WTC11 (cell line): Measurements from ENCODE around the gene DPH1. TPM values are rescaled to one million over a fixed set of nuclear protein-coding genes. Genes with fewer than 3 reads are reported as not detected.

Experiments
- ATAC-seq: fragments of 200-7000 bp; cut with Tn5 transposase; 2 replicates; pipeline ENCODE4 v1.10.0; 2021; ENCODE audit warnings: mild to moderate bottlenecking, moderate library complexity
- CTCF ChIA-PET: fragments of 300-600 bp; sonication (Branson Sonifier 250); formaldehyde crosslinking; loops from one replicate; lab custom pipeline; 2021; ENCODE audit warnings: antibody characterized with exemption; lab: Charles Lee
- POLR2A ChIA-PET: fragments of 350-600 bp; sonication (Branson Sonifier 250); formaldehyde crosslinking; loops from one replicate; lab custom pipeline; 2021; ENCODE audit warnings: antibody characterized with exemption; lab: Charles Lee
- DNase-seq: peaks from one replicate; pipeline ENCODE4 v3.0.0; 2021; ENCODE audit warnings: low spot score
- H3K27ac Mint-ChIP-seq: 2 replicates; pipeline ENCODE4 v1.8.0; 2021; ENCODE audit warnings: mixed read lengths
- H3K27me3 Mint-ChIP-seq: 2 replicates; pipeline ENCODE4 v1.8.0; 2021; ENCODE audit warnings: low read depth, mild to moderate bottlenecking, moderate library complexity, mixed read lengths
- H3K36me3 Mint-ChIP-seq: 2 replicates; pipeline ENCODE4 v1.8.0; 2021; ENCODE audit warnings: mixed read lengths
- H3K4me1 Mint-ChIP-seq: 2 replicates; pipeline ENCODE4 v1.8.0; 2022; ENCODE audit warnings: mixed read lengths
- H3K4me3 Mint-ChIP-seq: 2 replicates; pipeline ENCODE4 v1.8.0; 2021; ENCODE audit warnings: mild to moderate bottlenecking, moderate library complexity, mixed read lengths
- H3K9me3 Mint-ChIP-seq: 2 replicates; pipeline ENCODE4 v1.8.0; 2021; ENCODE audit warnings: mixed read lengths
- CREM ChIP-seq: sonication (generic); formaldehyde crosslinking; IDR thresholded peaks from 2 replicates; pipeline ENCODE4 v1.8.1; 2022; ENCODE audit warnings: mild to moderate bottlenecking, missing genetic modification reagents, moderate library complexity
- GRHL2 ChIP-seq: fragments of 250-450 bp; sonication (Bioruptor Pico); IDR thresholded peaks from 2 replicates; pipeline ENCODE4 v1.8.0; 2022; ENCODE audit warnings: mild to moderate bottlenecking, moderate library complexity; ENCODE audit not compliant: insufficient replicate concordance, severe bottlenecking
- IRF1 ChIP-seq: sonication (generic); formaldehyde crosslinking; IDR thresholded peaks from 2 replicates; pipeline ENCODE4 v1.8.0; 2023; ENCODE audit warnings: missing genetic modification reagents
- MAX ChIP-seq: sonication (generic); formaldehyde crosslinking; IDR thresholded peaks from 2 replicates; pipeline ENCODE4 v1.8.0; 2022; ENCODE audit warnings: mild to moderate bottlenecking, missing genetic modification reagents
- SMAD4 ChIP-seq: sonication (generic); formaldehyde crosslinking; IDR thresholded peaks from 2 replicates; pipeline ENCODE4 v1.8.0; 2022; ENCODE audit warnings: mild to moderate bottlenecking, missing genetic modification reagents
- TEAD4 ChIP-seq: sonication (generic); formaldehyde crosslinking; IDR thresholded peaks from 2 replicates; pipeline ENCODE4 v1.8.0; 2022; ENCODE audit warnings: mild to moderate bottlenecking, missing genetic modification reagents
- ZNF416 ChIP-seq: fragments of 250-450 bp; sonication (Bioruptor Pico); IDR thresholded peaks from 2 replicates; pipeline ENCODE4 v1.9.0; 2021; ENCODE audit warnings: mild to moderate bottlenecking, inconsistent platforms
- ZNF512 ChIP-seq: sonication (generic); formaldehyde crosslinking; IDR thresholded peaks from 2 replicates; pipeline ENCODE4 v1.8.1; 2022; ENCODE audit warnings: missing genetic modification reagents, borderline replicate concordance
- microRNA-seq: library from miRNA; unstranded; fragments of <30 nt; microRNA quantifications from one replicate; pipeline ENCODE4 v1.2.0, GENCODE V29; 2022; ENCODE audit warnings: borderline number of aligned reads
- total RNA-seq: library from RNA; stranded (reverse); gene quantifications from 3 replicates; pipeline ENCODE4 v1.2.3, GENCODE V29; 2021

The DPH1 gene
- total RNA-seq, 1 experiment from 2014 or later: 43.2 TPM

GRCh38 chr17:2090804-2091534 is 61.0 kb downstream of the DPH1 start:
- POLR2A ChIA-PET: interaction anchor here (0.6 to 1.3 kb wide), 3 partner anchors 13 to 47 kb away, joined by 3 to 6 read pairs (median 6); no protein-coding TSS in a partner anchor
- H3K36me3 Mint-ChIP-seq: no peaks in the 10 kb centered on the region
- TF ChIP-seq TEAD4 (CRISPR knock-in tag) (0 out of 2 replicates have a peak, but pooled peaks have one; percentile 49), ZNF512 (CRISPR knock-in tag) (no peak)
- TF ChIP-seq, all 79 proteins: peak for 1
- CTCF ChIA-PET: interaction anchor here (1.0 to 2.8 kb wide), 18 partner anchors 9 to 161 kb away, joined by 3 to 26 read pairs (median 5); no protein-coding TSS in a partner anchor
- peak overlapping the region; percentile 96 for H3K27ac Mint-ChIP-seq
- H3K4me1 Mint-ChIP-seq: peaks cover 44% of the 10 kb centered on the region
- H3K27me3 Mint-ChIP-seq: no peaks in the 10 kb centered on the region
- peak; percentile 86 for ATAC-seq
- no peak overlapping the region for H3K4me3 Mint-ChIP-seq
- DNase-seq: peak; percentile 65
- no peaks in the 10 kb centered on the region for H3K9me3 Mint-ChIP-seq

- no peak for TF ChIP-seq ZNF416
- Mint-ChIP-seq H3K27ac (peak overlapping the region; percentile 66), H3K4me1 (peaks cover 45% of the 10 kb centered on the region), H3K4me3 (no peak overlapping the region), H3K9me3 (no peaks in the 10 kb centered on the region), H3K36me3 (no peaks in the 10 kb centered on the region), H3K27me3 (no peaks in the 10 kb centered on the region)
- ChIA-PET POLR2A (interaction anchor here (0.7 kb wide), 1 partner anchor 77 kb away, joined by 4 read pairs; no protein-coding TSS in a partner anchor), CTCF (interaction anchor here (0.7 to 3.2 kb wide), 11 partner anchors 9 to 443 kb away, joined by 3 to 10 read pairs (median 3); partner anchors contain the start of gene RILP)
- DNase-seq: peak; percentile 28
- ATAC-seq: peak; percentile 34
Observed at GRCh38 chr17:2092253-2092652, 62.3 kb downstream of the DPH1 start.

- no peaks in the 10 kb centered on the region for H3K9me3 Mint-ChIP-seq
- CTCF ChIA-PET: interaction anchor here (0.6 to 3.6 kb wide), 11 partner anchors 11 to 372 kb away, joined by 3 to 32 read pairs (median 6); partner anchors contain the start of gene HIC1
- DNase-seq (no peak), ATAC-seq (no peak)
- H3K36me3 Mint-ChIP-seq: no peaks in the 10 kb centered on the region
- no peaks in the 10 kb centered on the region for H3K27me3 Mint-ChIP-seq
- H3K4me1 Mint-ChIP-seq: peaks cover 45% of the 10 kb centered on the region
- H3K4me3 Mint-ChIP-seq: no peak overlapping the region
- POLR2A ChIA-PET: no interaction called here
- H3K27ac Mint-ChIP-seq: no peak overlapping the region
- no peak for TF ChIP-seq IRF1 (CRISPR knock-in tag)
- no peak for TF ChIP-seq GRHL2 (CRISPR knock-in tag)
- no peak for TF ChIP-seq SMAD4
- TF ChIP-seq CREM: no peak
- TF ChIP-seq MAX (CRISPR knock-in tag): no peak
Observed at GRCh38 chr17:2093349-2093748, 63.4 kb downstream of the DPH1 start.

Small RNA genes lying within 50 kb of the gene (microRNA-seq; reads per million reads assigned to microRNA genes)
- gene MIR132: 20.3 reads per million, percentile 39 among the genes with 10 or more reads in this experiment
- not detected for gene MIR212

Other genes starting within 250 kb of the DPH1 start
- 24.1 to 28.8 TPM (median 28.2 TPM) in 3 replicates for gene SMYD4, start 200.3 kb upstream of the DPH1 start, total RNA-seq
- gene RPA1, start 200.1 kb upstream of the DPH1 start, total RNA-seq: 158 to 177 TPM (median 163 TPM) in 3 replicates
- 0.27 to 0.72 TPM (median 0.37 TPM) in 3 replicates for gene RTN4RL1, start 4.8 kb upstream of the DPH1 start, total RNA-seq
- 18.4 to 23.5 TPM (median 20.5 TPM) in 3 replicates for gene OVCA2, start 11.9 kb downstream of the DPH1 start, total RNA-seq
- 0.37 to 0.46 TPM (median 0.39 TPM) in 3 replicates for gene HIC1, start 24.9 kb downstream of the DPH1 start, total RNA-seq